GM19239 (cell line): Measurements from ENCODE around the gene MAP3K19.
"Not testable (repeated sequence)": the region's sequence is repeated elsewhere in the genome, so short reads cannot be mapped to it uniquely, and the experiment has no call there.

Source experiments
- DNase-seq: peaks from one replicate; pipeline ENCODE4 v3.0.0; 2011; ENCODE audit warnings: low spot score; ENCODE audit not compliant: insufficient read length
- FAIRE-seq: peaks from 2 replicates; lab custom pipeline; 2011; peaks lifted over from hg19 to GRCh38; lab: Jason Lieb, UNC

MAP3K19 gene

GRCh38 chr2:135052042-135052876 lies 5.0 kb upstream of the MAP3K19 start, which contains the start of gene RAB3GAP1:
Gene RAB3GAP1, plus strand, starts transcription at chr2:135052292. Its CDS starts 16 bp downstream, at chr2:135052308.
- FAIRE-seq (peak; percentile 91), DNase-seq (peak; percentile 72)

GRCh38 chr2:135050684-135051083 lies 3.4 kb upstream of the MAP3K19 start:
- FAIRE-seq (no peak), DNase-seq (no peak)

- DNase-seq (no peak), FAIRE-seq (no peak)
Observed at GRCh38 chr2:135050132-135050531, 2.9 kb upstream of the MAP3K19 start.

- FAIRE-seq (no peak), DNase-seq (no peak)
Observed at GRCh38 chr2:135048122-135048521, 875 bp upstream of the MAP3K19 start.

GRCh38 chr2:135043345-135043744 lies 3.9 kb downstream of the MAP3K19 start:
- FAIRE-seq (no peak), DNase-seq (no peak)

- DNase-seq = no peak
- FAIRE-seq = no peak
Observed at GRCh38 chr2:135037831-135038230, 9.4 kb downstream of the MAP3K19 start.

- not testable (repeated sequence) for DNase-seq, FAIRE-seq
Observed at GRCh38 chr2:135033216-135033615, 14.0 kb downstream of the MAP3K19 start.

GRCh38 chr2:135030826-135031225 lies 16.4 kb downstream of the MAP3K19 start:
- FAIRE-seq (no peak), DNase-seq (no peak)

GRCh38 chr2:135029481-135030134 lies 17.6 kb downstream of the MAP3K19 start:
- no peak for FAIRE-seq
- no peak for DNase-seq

GRCh38 chr2:135023886-135024485 lies 23.3 kb downstream of the MAP3K19 start:
- FAIRE-seq = no peak
- DNase-seq = no peak

GRCh38 chr2:135022952-135023880 lies 24.0 kb downstream of the MAP3K19 start:
- no peak for DNase-seq
- FAIRE-seq = no peak

- FAIRE-seq = no peak
Observed at GRCh38 chr2:135021618-135022017, 25.6 kb downstream of the MAP3K19 start.

GRCh38 chr2:135011633-135012032 lies 35.6 kb downstream of the MAP3K19 start:
- DNase-seq (no peak), FAIRE-seq (no peak)

More at GRCh38 chr2:135021618-135022017, 25.6 kb downstream of the MAP3K19 start:
- no peak for DNase-seq

GRCh38 chr2:135010200-135010942 lies 36.9 kb downstream of the MAP3K19 start:
- DNase-seq = no peak
- no peak for FAIRE-seq

GRCh38 chr2:135009339-135009738 lies 37.9 kb downstream of the MAP3K19 start:
- FAIRE-seq (no peak), DNase-seq (no peak)

GRCh38 chr2:135005753-135006152 lies 41.5 kb downstream of the MAP3K19 start:
- no peak for FAIRE-seq

GRCh38 chr2:135004005-135004746 lies 43.1 kb downstream of the MAP3K19 start:
- FAIRE-seq (peak; percentile 87), DNase-seq (peak; percentile 56)

More at GRCh38 chr2:135005753-135006152, 41.5 kb downstream of the MAP3K19 start:
- DNase-seq = no peak

- FAIRE-seq = no peak
- no peak for DNase-seq
Observed at GRCh38 chr2:135002836-135003235, 44.4 kb downstream of the MAP3K19 start.
